Jurkat, Clone E6-1 (cell line): ENCODE measurements around the gene DDX28. TPM values are rescaled to one million over a fixed set of nuclear protein-coding genes. Genes with fewer than 3 reads are reported as not detected.

Experiments
- DNase-seq: peaks from one replicate; pipeline ENCODE4 v3.0.0-alpha.2; 2011; ENCODE audit warnings: low read depth, low spot score
- H3K4me3 ChIP-seq: 2 replicates; pipeline ENCODE4 v1.5.1; 2011; ENCODE audit warnings: mild to moderate bottlenecking, low read length, control low read depth, moderate library complexity
- polyA plus RNA-seq: library from polyadenylated mRNA; unstranded; fragments of >200 nt; gene quantifications from one replicate; pipeline ENCODE4 v1.2.1, GENCODE V29; 2012; ENCODE audit warnings: missing spikeins; ENCODE audit not compliant: insufficient read length, insufficient read depth

Gene DDX28, protein sequence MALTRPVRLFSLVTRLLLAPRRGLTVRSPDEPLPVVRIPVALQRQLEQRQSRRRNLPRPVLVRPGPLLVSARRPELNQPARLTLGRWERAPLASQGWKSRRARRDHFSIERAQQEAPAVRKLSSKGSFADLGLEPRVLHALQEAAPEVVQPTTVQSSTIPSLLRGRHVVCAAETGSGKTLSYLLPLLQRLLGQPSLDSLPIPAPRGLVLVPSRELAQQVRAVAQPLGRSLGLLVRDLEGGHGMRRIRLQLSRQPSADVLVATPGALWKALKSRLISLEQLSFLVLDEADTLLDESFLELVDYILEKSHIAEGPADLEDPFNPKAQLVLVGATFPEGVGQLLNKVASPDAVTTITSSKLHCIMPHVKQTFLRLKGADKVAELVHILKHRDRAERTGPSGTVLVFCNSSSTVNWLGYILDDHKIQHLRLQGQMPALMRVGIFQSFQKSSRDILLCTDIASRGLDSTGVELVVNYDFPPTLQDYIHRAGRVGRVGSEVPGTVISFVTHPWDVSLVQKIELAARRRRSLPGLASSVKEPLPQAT
- 19.9 TPM for polyA plus RNA-seq

DNA sequence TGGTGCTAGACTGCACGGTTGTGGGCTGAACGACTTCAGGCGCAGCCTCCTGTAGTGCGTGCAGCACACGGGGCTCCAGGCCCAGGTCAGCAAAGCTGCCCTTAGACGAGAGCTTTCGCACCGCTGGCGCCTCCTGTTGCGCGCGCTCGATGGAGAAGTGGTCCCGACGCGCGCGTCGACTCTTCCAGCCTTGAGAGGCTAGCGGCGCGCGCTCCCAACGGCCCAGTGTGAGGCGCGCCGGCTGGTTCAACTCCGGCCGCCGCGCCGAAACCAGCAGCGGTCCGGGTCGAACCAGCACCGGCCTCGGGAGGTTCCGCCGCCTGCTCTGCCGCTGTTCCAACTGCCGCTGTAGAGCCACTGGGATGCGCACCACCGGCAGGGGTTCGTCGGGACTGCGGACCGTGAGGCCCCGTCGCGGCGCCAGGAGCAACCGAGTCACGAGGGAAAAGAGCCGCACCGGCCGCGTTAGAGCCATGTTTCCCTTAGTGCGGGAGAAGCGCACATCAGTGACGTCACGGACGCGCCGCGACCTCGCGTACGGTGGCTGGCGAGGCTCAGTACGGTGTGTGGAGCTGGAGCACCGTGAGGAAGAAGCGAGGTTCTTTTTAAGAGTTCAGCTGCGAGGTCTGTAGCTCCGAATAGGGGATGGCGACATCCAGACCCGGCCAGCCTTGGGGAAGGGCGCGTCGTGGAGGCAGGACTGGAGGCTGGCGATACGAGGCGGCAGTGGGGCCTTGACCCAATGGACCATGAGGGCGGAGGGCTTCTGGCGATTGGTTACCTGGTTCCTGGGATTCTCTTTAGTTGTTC lies at the start of gene DDX28, which contains the start of gene DUS2:
DDX28 (minus strand) TSS at position 505 of the 810 bp plus-strand sequence; CDS start at position 475, 30 bp downstream.
DUS2 (plus strand) TSS at position 557 of the 810 bp plus-strand sequence. CDS start 14,740 bp downstream, outside the sequence.
- peak within 1 kb of the TSS; percentile 99 for H3K4me3 ChIP-seq
- peak; percentile 93 for DNase-seq

DNA sequence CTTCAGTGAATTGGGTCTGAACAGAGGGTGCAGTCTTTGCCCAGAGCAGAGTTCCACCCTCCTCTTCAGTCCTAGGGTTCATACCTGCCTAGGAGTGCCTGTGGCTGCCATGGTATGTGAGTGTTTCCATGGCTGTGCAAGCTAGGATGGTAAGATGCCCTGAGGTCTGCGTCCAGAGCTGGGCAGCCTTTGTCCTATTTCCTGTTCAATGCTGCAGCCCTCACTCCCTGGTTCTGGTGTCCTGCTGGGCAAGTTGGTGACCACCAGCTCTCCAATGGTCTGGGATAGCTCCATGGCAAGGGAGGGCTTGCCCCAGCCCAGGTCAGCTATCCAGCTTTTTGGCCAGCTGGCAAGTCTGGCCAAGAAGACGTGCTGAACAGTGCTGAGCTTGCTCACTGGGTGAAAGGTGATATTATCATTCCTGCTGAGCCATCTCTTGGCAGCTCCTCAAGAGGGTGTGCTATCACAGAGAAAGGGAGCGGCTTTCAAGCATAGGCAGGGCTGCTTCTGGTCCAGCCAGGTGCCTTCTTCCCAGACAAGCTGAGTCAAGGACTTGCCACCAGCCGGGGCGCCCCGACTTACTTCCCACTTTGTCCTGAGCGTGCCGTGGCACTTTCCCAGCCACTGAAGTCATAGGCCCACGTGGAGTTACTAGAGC lies 49.1 kb upstream of the DDX28 start:
- DNase-seq: no peak
- H3K4me3 ChIP-seq: no peak overlapping the region

DNA sequence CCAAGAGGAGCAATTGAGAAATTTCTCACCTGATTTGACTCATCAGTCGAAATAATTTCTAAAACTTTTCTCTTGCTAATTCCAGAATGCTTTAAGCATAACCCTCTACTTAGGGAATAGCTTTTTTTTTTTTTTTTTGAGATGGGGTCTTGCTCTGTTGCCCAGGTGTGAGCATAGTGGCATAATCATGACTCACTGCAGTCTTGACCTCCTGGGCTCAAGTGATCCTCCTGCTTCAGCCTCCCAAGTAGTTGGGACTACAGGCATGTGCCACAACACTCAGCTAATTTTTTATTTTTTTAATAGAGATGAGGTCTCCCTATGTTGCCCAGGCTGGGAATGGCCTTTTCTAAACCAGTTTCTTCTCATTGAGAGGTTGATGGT lies 48.5 kb upstream of the DDX28 start:
- no peak overlapping the region for H3K4me3 ChIP-seq
- no peak for DNase-seq

DNA sequence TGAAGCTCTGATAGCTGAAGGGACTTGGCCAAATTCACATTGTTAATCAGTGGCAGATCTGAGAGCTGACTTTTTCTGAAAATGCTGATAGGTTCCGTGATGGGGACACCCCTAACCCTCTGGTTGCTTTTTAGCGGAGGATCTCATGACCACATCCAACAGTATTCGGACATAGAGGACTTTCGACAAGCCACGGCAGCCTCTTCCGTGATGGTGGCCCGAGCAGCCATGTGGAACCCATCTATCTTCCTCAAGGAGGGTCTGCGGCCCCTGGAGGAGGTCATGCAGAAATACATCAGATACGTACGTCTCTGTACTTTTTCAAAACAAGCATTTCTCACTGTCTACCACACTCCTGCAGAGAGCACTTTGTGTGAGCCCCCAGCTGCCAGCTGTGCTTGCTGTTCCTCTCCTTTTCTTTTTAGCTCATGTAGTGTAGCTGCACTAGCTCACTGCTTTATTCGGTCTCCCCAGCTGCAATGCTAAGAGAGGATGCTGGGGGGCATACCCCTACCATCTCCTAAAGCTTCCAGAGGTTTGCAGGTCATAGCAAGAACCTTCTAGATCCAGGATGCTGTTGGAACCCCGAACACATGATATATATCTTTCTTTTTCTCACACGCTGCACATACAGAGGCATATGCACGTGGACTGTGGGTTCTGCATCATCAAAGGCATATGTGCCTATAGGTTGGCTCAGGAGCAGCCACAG lies 47.9 kb upstream of the DDX28 start:
- no peak overlapping the region for H3K4me3 ChIP-seq
- peak; percentile 63 for DNase-seq

DNA sequence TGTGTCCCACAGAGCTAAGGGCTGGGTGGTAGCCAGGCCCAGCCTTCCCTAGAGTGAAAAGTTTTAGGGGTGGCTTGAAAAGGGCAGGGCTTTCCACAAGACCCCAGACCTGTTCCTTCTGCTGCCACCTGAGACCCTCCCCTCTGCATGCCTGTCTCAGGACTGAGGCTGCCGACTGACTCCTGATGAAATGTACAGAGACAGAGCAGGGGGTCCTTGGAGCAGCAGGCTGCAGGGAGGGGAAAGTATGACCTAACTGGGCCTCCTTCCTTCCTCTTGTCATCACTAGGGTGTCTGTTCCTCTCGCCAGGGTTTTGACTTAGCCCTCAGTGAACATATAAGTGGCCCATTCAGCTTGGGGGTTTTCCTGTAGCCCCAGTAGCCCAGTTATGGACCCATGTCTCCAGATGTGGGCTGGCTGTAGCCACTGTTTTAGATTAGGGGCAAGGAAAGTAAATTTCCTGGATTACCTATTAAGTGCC lies 47.3 kb upstream of the DDX28 start:
- H3K4me3 ChIP-seq: no peak overlapping the region
- DNase-seq: no peak

DNA sequence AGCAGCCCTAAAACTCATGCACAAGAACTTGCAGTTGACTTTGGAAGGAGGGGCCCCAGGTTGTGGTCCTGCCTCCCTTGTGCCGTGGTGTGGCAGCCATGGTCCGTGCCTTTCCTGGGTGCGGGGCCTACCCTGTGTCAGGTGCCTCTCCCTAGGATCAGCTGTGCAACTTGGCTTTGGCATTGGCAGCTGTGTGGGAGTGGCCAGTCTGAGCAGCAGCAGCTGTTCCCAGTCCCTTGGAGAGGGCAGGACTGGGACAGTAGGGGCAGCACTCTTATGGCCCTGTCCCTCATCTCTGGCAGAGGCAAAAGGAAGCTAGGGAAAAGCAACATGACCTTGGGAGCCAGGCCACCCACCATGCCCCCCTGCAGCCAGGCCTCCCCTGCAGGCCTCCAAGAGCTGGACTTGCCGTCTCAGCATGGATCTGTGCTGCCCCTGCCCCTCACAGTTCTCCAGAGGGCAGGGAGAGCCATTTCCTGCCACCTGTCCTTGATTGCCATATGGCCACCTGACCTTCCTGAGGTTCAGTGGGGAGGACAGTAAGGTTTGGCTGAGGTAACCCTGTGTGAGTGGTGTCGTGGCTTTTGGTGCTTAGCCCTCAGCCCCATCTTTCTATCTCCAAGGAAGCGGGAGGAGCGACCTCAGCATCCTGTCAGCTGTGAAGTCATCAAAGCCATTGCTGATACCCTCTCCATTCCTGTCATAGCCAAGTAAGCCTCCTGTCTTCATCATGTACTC lies 46.6 kb upstream of the DDX28 start:
- no peak overlapping the region for H3K4me3 ChIP-seq
- DNase-seq: peak; percentile 92

DNA sequence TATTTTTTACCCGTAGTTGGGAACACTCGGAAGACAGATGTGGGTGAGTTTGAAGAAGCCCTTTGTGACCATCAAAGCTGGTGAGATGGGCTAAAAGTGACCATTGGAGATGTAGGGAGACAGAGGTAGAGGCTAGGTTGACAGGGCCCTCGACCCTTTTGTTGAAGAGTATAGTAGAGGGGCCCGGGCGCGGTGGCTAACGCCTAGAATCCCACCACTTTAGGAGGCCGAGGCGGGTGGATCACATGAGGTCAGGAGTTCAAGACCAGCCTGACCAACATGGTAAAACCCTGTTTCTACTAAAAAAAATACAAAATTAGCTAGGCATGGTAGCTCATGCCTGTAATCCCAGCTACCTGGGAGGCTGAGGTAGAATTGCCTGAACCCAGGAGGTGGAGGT lies 45.9 kb upstream of the DDX28 start:
- no peak overlapping the region for H3K4me3 ChIP-seq
- DNase-seq: no peak

DNA sequence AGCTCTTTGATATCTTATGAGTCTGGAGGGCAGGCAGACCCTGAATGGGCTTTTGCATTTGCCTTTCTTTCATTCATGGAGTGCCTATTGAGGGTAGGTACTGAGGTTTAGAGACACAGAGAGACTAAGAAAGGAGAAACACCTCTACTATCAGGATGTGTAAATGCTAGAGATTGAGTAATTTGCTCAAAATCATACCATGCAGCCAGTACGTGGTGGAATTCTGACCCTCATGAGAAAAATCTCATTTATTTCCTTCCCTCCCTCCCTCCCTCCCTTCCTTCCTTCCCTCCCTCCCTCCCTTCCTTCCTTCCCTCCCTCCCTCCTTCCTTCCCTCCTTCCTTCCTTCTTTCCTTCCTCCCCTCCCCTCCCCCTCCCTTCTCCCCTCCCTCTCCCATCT lies 43.7 kb upstream of the DDX28 start:
- DNase-seq: no peak

DNA sequence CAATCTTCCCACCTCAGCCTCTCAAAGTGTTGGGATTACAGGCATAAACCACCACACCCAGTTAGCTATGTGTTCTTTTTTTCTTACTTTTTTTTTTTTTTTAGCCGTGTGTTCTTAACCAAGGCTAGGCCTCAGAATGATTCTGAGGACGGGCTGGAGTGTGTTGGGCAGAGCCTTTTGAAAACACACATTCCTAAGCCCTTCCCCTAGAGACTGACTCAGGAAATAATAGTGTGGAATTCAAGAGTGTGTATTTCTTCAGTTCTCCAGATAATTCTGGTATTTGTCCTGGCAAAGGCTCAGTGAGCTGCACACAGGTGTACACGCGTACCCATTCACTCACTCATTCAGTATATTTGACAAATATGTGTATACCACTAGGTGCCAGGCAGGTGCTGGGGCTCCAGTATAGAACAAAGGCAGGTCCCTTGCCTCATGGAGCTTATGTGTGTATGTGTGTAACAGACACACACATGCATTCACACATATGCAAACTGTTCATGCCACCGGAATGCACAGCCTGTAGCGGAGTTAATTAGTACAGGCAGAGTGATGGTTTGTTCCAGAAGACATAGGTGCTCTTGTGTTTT lies 42.8 kb upstream of the DDX28 start:
- no peak overlapping the region for H3K4me3 ChIP-seq
- DNase-seq: no peak

More for the DNA sequence above, 43.7 kb upstream of the DDX28 start:
- no peak overlapping the region for H3K4me3 ChIP-seq

DNA sequence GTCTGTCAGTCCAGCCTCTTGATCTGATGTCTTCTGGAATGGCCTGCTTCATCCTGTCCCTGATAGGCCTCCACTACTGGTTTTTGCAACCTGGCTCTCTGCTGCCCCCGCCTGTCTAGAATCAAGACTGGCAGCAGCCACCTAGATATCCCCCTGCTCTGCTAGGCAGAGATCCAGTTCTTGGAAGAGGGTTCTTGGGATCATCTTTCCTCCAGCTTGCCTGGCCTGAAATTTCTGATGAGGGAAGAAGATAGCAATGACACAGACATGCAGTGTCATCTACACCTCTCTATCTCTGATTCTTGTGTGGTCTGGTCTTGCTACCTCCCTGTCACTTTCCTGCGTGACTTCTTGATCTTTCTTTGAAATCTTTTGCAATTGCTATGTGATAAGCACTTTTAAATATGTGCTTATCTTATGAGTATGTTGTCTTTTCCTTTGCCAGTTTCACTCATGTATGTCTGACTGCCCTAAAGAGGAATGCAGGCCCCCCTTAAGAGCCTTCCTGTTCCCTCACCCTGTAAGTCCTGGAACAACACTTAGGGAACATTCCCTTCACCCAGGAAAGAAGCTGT lies 41.8 kb upstream of the DDX28 start:
- peak; percentile 54 for DNase-seq
- H3K4me3 ChIP-seq: no peak overlapping the region

DNA sequence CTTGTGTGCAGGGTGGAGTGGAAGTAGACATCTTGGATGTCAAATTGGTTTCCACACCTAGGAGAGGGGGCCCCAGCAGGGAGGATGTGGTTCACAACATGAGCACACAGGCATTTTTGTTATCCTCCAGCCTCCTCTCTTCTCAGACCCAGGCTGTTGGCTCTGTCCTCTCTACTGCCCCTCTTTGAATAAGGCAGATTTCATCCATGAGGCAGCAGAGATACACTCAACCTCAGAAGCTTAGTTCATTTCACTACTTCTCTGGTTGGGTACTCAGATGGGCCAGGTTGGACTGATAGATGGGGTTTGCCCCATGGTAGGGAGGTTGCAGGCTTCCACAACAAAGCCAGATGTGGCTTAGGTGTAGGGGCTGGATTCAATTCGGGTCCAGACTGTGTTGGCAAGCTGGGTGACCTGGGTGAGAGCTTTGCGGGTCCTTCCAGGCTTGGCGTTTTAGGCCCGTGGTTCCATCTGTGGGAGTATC lies 39.9 kb upstream of the DDX28 start:
- peak; percentile 75 for DNase-seq
- no peak overlapping the region for H3K4me3 ChIP-seq

DNA sequence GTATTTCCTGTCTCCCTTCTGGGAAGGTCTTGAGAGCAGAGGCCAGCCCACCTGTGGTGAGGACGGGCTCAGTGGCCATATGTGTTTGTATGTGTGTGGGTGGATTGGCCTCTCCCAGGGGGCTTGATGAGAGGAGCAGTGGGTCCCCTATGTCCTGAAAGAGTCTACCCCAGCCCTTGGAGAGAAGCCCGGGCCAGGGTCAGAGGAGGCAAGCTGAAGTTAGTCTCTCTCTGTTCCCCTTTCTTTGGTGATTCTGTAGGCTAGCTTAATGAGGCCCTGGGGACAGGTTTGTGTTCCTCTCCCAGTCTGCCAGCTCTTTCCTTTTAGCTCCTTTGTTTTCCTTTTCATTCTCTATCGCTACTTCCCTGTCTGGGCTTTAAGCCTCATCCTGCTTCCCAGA lies 38.4 kb upstream of the DDX28 start:
- H3K4me3 ChIP-seq: no peak overlapping the region
- no peak for DNase-seq

DNA sequence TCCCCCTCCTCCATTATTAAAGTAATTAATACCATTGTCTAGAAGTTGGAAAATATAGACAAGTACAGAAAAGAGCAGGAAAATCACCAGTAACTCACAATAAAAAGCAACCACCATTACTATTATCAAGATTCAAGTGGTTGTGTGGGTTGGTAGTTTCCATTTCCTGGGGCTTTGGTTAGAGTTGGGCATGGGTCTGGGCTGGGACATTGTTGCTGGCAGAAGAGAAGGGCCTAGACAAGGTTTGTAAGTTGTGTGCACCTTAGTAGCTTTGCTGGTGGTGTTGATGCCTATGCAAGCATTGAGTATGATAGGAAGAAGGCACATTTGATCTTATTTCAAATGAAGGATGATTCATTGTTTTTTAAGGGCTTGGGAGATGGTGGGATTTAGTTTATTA lies 36.8 kb upstream of the DDX28 start:
- DNase-seq: no peak
- H3K4me3 ChIP-seq: no peak overlapping the region

DNA sequence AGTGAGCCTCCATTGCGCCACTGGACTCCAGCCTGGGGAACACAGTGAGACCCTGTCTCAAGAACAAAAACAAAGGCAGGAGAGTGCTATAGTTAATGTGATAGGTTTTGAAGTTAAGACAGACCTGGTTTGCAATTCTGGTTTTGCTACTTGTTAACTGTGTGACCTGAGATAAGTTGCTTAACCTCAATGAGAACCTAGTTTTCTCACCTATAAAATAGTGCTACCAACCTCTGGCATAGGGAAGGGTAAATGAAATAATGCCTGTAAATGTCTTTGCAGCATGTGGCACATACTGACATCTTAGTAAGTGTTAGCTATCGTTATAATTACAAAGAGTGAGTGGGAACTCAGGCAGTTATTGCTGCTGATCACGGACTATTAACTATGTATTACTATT lies 32.4 kb upstream of the DDX28 start:
- DNase-seq: no peak
- H3K4me3 ChIP-seq: no peak overlapping the region

DNA sequence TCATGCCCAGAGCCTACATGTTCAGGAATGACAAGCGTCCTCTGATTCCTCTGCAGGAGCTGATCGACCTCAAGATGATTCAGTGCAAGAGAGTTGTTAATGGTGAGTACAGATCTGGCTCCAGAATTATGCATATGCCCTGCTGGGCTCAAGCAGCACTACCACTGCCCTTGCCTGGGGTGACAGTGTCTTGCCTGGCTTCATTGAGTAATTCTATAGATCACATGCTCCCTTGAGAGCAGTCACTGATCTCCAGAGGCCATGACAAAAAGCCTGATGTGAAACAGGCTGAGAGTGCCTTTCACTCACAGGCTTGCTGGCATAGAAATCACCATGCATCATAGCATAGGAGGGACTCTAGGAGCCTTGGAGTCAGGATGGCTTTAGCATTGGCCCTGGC lies 26.4 kb upstream of the DDX28 start:
- DNase-seq: no peak
- H3K4me3 ChIP-seq: no peak overlapping the region

DNA sequence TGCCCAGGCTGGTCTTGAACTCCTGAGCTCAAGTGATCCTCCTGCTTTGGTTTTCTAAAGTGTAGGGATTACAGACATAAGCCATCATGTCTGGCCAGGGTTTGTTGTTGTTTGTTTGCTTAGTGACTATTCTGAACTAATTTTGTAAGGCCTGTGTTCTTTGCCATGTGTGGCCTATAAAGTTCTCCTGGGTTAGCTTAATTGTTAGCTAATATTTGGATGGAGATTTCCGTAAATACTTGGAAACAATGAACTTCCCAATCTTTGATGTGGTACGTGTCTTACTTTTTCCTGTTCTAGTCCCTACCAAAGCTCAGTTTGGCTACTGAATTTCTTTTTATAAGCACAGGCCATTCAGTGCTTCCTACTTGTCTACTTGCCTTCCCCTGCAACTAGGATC lies 25.0 kb upstream of the DDX28 start:
- H3K4me3 ChIP-seq: no peak overlapping the region
- DNase-seq: no peak

DNA sequence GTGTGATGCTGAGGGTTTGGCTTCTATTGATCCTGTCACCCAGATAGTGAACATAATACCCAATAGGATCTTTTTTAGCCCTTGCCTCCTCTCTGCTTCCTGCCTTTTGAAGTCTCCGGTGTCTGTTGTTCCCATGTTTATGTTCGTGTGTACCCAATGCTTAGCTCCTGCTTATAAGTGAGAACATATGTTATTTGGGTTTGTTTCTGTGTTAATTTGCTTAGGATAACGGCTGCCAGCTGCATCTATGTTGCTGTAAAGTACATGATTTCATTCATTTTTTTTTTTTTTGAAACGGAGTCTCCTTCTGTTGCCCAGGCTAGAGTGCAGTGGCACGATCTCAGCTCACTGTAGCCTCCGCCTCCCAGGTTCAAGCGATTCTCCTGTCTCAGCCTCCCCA lies 23.1 kb upstream of the DDX28 start:
- no peak for DNase-seq
- H3K4me3 ChIP-seq: no peak overlapping the region
